Neural cell (in vitro differentiated cells): ENCODE results near the gene DPP7. TPM values are rescaled to one million over a fixed set of nuclear protein-coding genes. Genes with fewer than 3 reads are reported as not detected.

ENCODE experiments used
- H2AFZ ChIP-seq: fragments of 200-600, 300-800 bp; sonication (generic), shearing (Covaris generic); 2 replicates; pipeline ENCODE4 v1.6.0; 2014; ENCODE audit warnings: low read depth, mild to moderate bottlenecking, antibody characterized with exemption, low read length, moderate library complexity
- H3F3A ChIP-seq: fragments of 200-600 bp; shearing (Covaris generic); 2 replicates; pipeline ENCODE4 v1.6.1; 2016; ENCODE audit warnings: mild to moderate bottlenecking, moderate library complexity, mixed read lengths, antibody characterized with exemption, low read length; ENCODE audit not compliant: insufficient read depth, poor library complexity, severe bottlenecking
- H3K27ac ChIP-seq: fragments of 200-600, 300-800 bp; sonication (generic), shearing (Covaris generic); 2 replicates; pipeline ENCODE4 v1.5.1; 2014; ENCODE audit warnings: mild to moderate bottlenecking, low read length, moderate library complexity
- H3K27me3 ChIP-seq: fragments of 300-800, 200-600 bp; sonication (generic), shearing (Covaris generic); 2 replicates; pipeline ENCODE4 v1.6.0; 2014; ENCODE audit warnings: mild to moderate bottlenecking, low read depth, low read length, moderate library complexity; ENCODE audit not compliant: insufficient read depth
- H3K36me3 ChIP-seq: fragments of 300-800, 200-600 bp; sonication (generic), shearing (Covaris generic); 2 replicates; pipeline ENCODE4 v1.5.1; 2014; ENCODE audit warnings: mild to moderate bottlenecking, antibody characterized with exemption, low read length, moderate library complexity; ENCODE audit not compliant: insufficient read depth
- H3K4me2 ChIP-seq: fragments of 300-800, 200-600 bp; sonication (generic), shearing (Covaris generic); 2 replicates; pipeline ENCODE4 v1.6.0; 2014; ENCODE audit warnings: mild to moderate bottlenecking, low read length
- H3K4me3 ChIP-seq: fragments of 300-800, 200-600 bp; sonication (generic), shearing (Covaris generic); 2 replicates; pipeline ENCODE4 v1.5.1; 2014; ENCODE audit warnings: mild to moderate bottlenecking, low read length, moderate library complexity
- H3K79me2 ChIP-seq: fragments of 200-600 bp; shearing (Covaris generic); replicated peaks from 2 replicates; pipeline ENCODE4 v1.6.0; 2014; ENCODE audit warnings: mild to moderate bottlenecking, low read length, moderate library complexity; ENCODE audit not compliant: insufficient read depth
- H3K9ac ChIP-seq: fragments of 300-800, 200-600 bp; sonication (generic), shearing (Covaris generic); 2 replicates; pipeline ENCODE4 v1.6.1; 2016; ENCODE audit warnings: mild to moderate bottlenecking, low read length, mixed read lengths
- H3K9me2 ChIP-seq: fragments of 200-600 bp; shearing (Covaris generic); 2 replicates; pipeline ENCODE4 v1.6.1; 2016; ENCODE audit warnings: mild to moderate bottlenecking, low read length, mixed read lengths; ENCODE audit not compliant: insufficient read depth
- H3K9me3 ChIP-seq: fragments of 200-600, 300-800 bp; sonication (generic), shearing (Covaris generic); 2 replicates; pipeline ENCODE4 v1.6.1; 2016; ENCODE audit warnings: mild to moderate bottlenecking, mixed run types, low read length, moderate library complexity, mixed read lengths
- H4K20me1 ChIP-seq: fragments of 200-600 bp; shearing (Covaris generic); 2 replicates; pipeline ENCODE4 v1.6.1; 2016; ENCODE audit warnings: mild to moderate bottlenecking, mixed run types; ENCODE audit not compliant: insufficient read depth
- CTCF ChIP-seq: fragments of 450-650 bp; IDR thresholded peaks from 2 replicates; pipeline ENCODE4 v1.5.1; 2014; ENCODE audit warnings: antibody characterized with exemption, mild to moderate bottlenecking, moderate library complexity; ENCODE audit not compliant: poor library complexity, severe bottlenecking
- EP300 ChIP-seq: fragments of 450-650 bp; conservative IDR thresholded peaks from 2 replicates; pipeline ENCODE4 v1.6.1; 2014; ENCODE audit warnings: antibody characterized with exemption, mild to moderate bottlenecking, moderate library complexity; ENCODE audit not compliant: poor library complexity, severe bottlenecking
- EZH2 ChIP-seq: fragments of 200-600, 300-800 bp; shearing (Covaris generic), sonication (generic); IDR thresholded peaks from 2 replicates; pipeline ENCODE4 v1.6.1; 2014; ENCODE audit warnings: antibody characterized with exemption, low read length, borderline replicate concordance, mild to moderate bottlenecking; ENCODE audit not compliant: insufficient read depth, poor library complexity, severe bottlenecking
- MXI1 ChIP-seq: fragments of 450-650 bp; conservative IDR thresholded peaks from 2 replicates; pipeline ENCODE4 v1.6.1; 2014; ENCODE audit warnings: antibody characterized with exemption, mild to moderate bottlenecking; ENCODE audit not compliant: poor library complexity, severe bottlenecking
- POLR2AphosphoS5 ChIP-seq: IDR thresholded peaks from 2 replicates; pipeline ENCODE4 v1.6.1; 2012
- RAD21 ChIP-seq: fragments of 450-650 bp; conservative IDR thresholded peaks from 2 replicates; pipeline ENCODE4 v1.6.1; 2014; ENCODE audit warnings: antibody characterized with exemption, mild to moderate bottlenecking, moderate library complexity
- REST ChIP-seq: IDR thresholded peaks from 2 replicates; pipeline ENCODE4 v1.6.1; 2012; ENCODE audit warnings: borderline replicate concordance
- SMC3 ChIP-seq: fragments of 450-650 bp; conservative IDR thresholded peaks from 2 replicates; pipeline ENCODE4 v1.6.1; 2014; ENCODE audit warnings: antibody characterized with exemption, mild to moderate bottlenecking, moderate library complexity; ENCODE audit not compliant: poor library complexity
- TAF1 ChIP-seq: IDR thresholded peaks from 2 replicates; pipeline ENCODE4 v1.6.1; 2012; ENCODE audit warnings: low read depth
- polyA plus RNA-seq: library from polyadenylated mRNA; depleted of rRNA; stranded (reverse); fragments of >200 nt; gene quantifications from 2 replicates; pipeline ENCODE4 v1.2.3, GENCODE V29; 2014

The DPP7 gene
- polyA plus RNA-seq, 1 donor from 2014 or later = 23.3 TPM

GRCh38 chr9:137158625-137159024 is 44.1 kb upstream of the DPP7 start:
- no peaks in the 10 kb centered on the region for H3K79me2 ChIP-seq
- no peaks in the 10 kb centered on the region for H3K9me3 ChIP-seq
- no peak overlapping the region for H3K4me2 ChIP-seq
- no peak overlapping the region for H3K9ac ChIP-seq
- H3K9me2 ChIP-seq = no peaks in the 10 kb centered on the region
- no peak overlapping the region for H3K27ac ChIP-seq
- no peak overlapping the region for H3K4me3 ChIP-seq
- no peaks in the 10 kb centered on the region for H3K36me3 ChIP-seq
- no peaks in the 10 kb centered on the region for H3F3A ChIP-seq
- peaks cover 84% of the 10 kb centered on the region for H3K27me3 ChIP-seq
- H2AFZ ChIP-seq = no peak overlapping the region
- no peaks in the 10 kb centered on the region for H4K20me1 ChIP-seq
- TF ChIP-seq RAD21 = no peak
- no peak for TF ChIP-seq EZH2
- TF ChIP-seq POLR2AphosphoS5 = no peak
- TF ChIP-seq SMC3 = no peak
- TF ChIP-seq TAF1 = no peak
- TF ChIP-seq REST = no peak
- TF ChIP-seq EP300 = no peak
- TF ChIP-seq CTCF = no peak
- no peak for TF ChIP-seq MXI1

GRCh38 chr9:137157618-137158415 is 43.3 kb upstream of the DPP7 start:
- Histone ChIP-seq H3K36me3 (no peaks in the 10 kb centered on the region), H3K9me3 (no peaks in the 10 kb centered on the region), H4K20me1 (no peaks in the 10 kb centered on the region), H3K9me2 (no peaks in the 10 kb centered on the region), H3F3A (no peaks in the 10 kb centered on the region), H3K9ac (no peak overlapping the region), H3K4me3 (no peak overlapping the region), H3K27me3 (peaks cover 76% of the 10 kb centered on the region), H3K27ac (no peak overlapping the region), H3K79me2 (no peaks in the 10 kb centered on the region), H2AFZ (no peak overlapping the region), H3K4me2 (no peak overlapping the region)
- TF ChIP-seq REST (no peak), POLR2AphosphoS5 (no peak), CTCF (no peak), EZH2 (no peak), TAF1 (no peak), RAD21 (no peak), EP300 (no peak), SMC3 (no peak), MXI1 (no peak)
